Motor neuron (in vitro differentiated cells): ENCODE data around the gene NOC2L. TPM values are rescaled to one million over a fixed set of nuclear protein-coding genes. Genes with fewer than 3 reads are reported as not detected.

Experiments used
- ATAC-seq, 8 experiments: fragments of 200-7000 bp; cut with Tn5 transposase; replicated peaks in 6 of 8; 2 replicates each; pipeline ENCODE4 v1.8.0; 2021; ENCODE audit warnings: mild to moderate bottlenecking in 8 of 8, moderate library complexity in 8 of 8
- H3K27ac ChIP-seq, 2 donors: fragments of 250-450 bp; sonication (Bioruptor Pico); 2 replicates each; pipeline ENCODE4 v1.9.0; 2021; ENCODE audit warnings: antibody characterized with exemption in 2 of 2, mild to moderate bottlenecking in 2 of 2, moderate library complexity in 1 of 2
- H3K4me1 ChIP-seq, 2 donors: fragments of 250-450 bp; sonication (Bioruptor Pico); replicated peaks in 1 of 2; 2 replicates each; pipeline ENCODE4 v1.6.1; 2021; ENCODE audit warnings: antibody characterized with exemption in 2 of 2, mild to moderate bottlenecking in 2 of 2, moderate library complexity in 1 of 2
- H3K4me3 ChIP-seq, 5 donors: fragments of 250-450 bp; sonication (Bioruptor Pico); 2 replicates each; pipeline ENCODE4 v1.9.0; 2021; ENCODE audit warnings: antibody characterized with exemption in 5 of 5, mild to moderate bottlenecking in 5 of 5, moderate library complexity in 4 of 5
- WGBS, 10 experiments: fragments of 450-650 bp; shearing (Covaris generic); methylation state at CpG; one replicate each; pipeline ENCODE4 v1.0.0; 2022; 5-methylcytosine and 5-hydroxymethylcytosine counted together
- in situ Hi-C, 9 experiments: fragments of 400-800 bp; cut with MboI; loops; one replicate each; pipeline ENCODE4 v1.15.0; 2021; ENCODE audit warnings: low sequenced_read_pairs in 9 of 9, low pct_unique_long_range_greater_than_20kb in 2 of 9; ENCODE audit not compliant: unreplicated experiment in 9 of 9
- total RNA-seq, 8 experiments: library from RNA; unstranded; fragments of 300-600 nt; gene quantifications; 2 replicates each; pipeline versions ENCODE4 v1.2.3 to v1.2.4, GENCODE V29; 2022

The NOC2L gene
- total RNA-seq, 8 experiments from 2014 or later = 41.5 to 126 (median 85.5) TPM

DNA sequence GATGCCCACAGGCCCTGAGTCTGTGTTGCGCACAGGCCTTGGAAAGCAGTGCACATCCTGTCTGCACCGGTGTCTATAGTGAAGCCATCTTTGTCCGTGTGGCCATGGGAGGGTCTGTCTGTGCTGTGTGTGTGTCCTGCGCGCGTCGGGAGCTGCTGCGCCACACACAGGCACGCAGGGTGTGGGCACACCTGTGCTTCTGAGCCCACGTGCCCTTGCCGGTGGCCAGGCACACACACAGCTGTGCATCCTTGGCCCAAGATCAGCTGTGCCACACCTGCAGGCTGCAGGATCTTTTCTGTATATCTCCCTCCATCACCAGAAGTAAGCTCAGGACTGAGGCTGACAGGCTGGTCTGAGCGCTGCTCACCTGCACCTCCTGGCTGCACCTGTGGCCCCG, 38.5 kb downstream of the NOC2L start:
- in situ Hi-C loops = no loop called here
- H3K4me1 ChIP-seq = peaks cover 75 to 83% of the 10 kb centered on the region in 2 donors
- peak overlapping the region in 1 of 2 donors; percentile 0 for H3K27ac ChIP-seq
- ATAC-seq = peak in 2 of 8 experiments; percentile 0 to 1
- H3K4me3 ChIP-seq = no peak overlapping the region
- WGBS, 10 experiments = 0 to 17% (median 15%) methylated on average over 1 to 10 of the region's 13 CpGs; no CpG with 5 or more reads in 6 of the 10 experiments

DNA sequence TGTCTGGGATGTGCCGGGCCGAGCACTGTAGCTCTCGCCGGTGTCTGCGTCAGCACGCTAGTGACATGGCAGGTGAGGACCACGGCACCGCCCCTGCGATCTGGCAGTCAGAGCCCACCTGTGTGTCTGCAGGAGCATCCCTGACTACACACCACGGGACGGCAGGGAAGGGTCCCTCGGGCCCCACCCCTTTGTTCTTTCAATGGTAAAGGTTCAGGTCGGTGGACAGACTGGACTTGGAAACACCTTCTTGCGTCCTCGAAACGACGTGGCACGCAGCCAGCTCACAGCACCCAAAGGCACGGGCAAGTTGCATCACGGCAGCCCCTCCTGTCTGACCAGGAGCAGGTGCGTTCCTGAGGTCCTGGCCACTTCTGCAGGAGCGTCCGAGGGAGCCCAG, 39.0 kb downstream of the NOC2L start:
- 38 to 66% (median 53%) methylated on average over 1 to 7 of the region's 23 CpGs; no CpG with 5 or more reads in 4 of the 10 experiments for WGBS, 10 experiments
- no peak for ATAC-seq
- H3K4me3 ChIP-seq = no peak overlapping the region
- no peak overlapping the region for H3K27ac ChIP-seq
- in situ Hi-C loops = no loop called here
- H3K4me1 ChIP-seq = peaks cover 72 to 81% of the 10 kb centered on the region in 2 donors

DNA sequence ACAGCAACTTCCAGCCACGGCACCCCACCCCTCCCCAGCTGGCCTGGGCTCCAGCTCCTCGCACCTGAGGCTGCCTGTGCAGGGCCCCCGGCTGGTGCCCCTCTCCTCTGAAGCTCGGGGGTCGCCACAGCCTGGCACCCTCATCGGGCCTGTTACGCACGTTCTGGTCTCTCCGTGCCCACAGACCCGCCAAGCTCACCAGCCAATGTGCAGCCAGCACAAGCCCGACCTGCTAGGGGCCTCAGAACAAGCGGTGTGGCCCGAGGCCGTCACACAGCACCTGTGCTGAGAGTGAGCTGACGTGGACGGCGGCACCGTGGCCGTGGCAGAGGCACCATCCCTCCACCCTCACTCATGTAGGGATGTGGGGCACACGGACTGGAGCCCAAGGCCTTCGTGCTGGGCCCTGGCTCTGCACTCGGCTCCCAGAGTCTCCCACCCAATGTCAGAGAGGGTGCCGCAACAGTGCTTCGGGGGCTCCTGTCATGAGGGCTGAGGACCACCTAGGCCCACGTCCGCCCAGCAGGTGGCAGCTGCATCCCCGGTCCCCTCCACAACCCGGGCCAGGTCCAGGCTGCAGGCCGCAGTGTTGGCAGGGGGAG, 39.7 kb downstream of the NOC2L start:
- no peak overlapping the region for H3K27ac ChIP-seq
- no peak for ATAC-seq
- WGBS, 10 experiments = 40 to 78% (median 65%) methylated on average over 1 to 14 of the region's 29 CpGs; no CpG with 5 or more reads in 6 of the 10 experiments
- no peak overlapping the region for H3K4me3 ChIP-seq
- peaks cover 71 to 76% of the 10 kb centered on the region in 2 donors for H3K4me1 ChIP-seq
- in situ Hi-C loops = no loop called here

DNA sequence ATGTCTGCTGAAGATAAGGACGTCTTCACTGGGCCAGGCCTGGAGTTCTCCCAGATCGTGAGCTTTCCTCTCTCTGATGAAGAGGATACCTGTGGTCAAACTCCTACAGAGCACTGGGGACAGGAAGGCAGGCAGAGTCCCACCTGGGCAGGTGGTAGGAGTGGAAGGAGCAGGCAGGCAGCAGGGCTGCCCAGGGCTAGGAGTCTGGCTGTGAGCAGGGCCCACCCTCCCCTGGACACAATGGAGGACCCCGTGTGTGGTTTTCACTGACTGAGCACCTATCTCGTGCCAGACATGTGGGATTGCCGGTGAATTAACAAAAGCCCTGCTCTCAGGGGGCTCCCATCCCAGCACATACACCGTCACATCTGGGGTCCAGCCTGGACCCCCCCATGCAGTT, 40.2 kb downstream of the NOC2L start:
- peaks cover 71 to 76% of the 10 kb centered on the region in 2 donors for H3K4me1 ChIP-seq
- no peak overlapping the region for H3K4me3 ChIP-seq
- ATAC-seq = no peak
- WGBS, 10 experiments = 58 to 80% (median 65%) methylated on average over 1 to 5 of the region's 6 CpGs; no CpG with 5 or more reads in 5 of the 10 experiments
- in situ Hi-C loops = no loop called here
- no peak overlapping the region for H3K27ac ChIP-seq

DNA sequence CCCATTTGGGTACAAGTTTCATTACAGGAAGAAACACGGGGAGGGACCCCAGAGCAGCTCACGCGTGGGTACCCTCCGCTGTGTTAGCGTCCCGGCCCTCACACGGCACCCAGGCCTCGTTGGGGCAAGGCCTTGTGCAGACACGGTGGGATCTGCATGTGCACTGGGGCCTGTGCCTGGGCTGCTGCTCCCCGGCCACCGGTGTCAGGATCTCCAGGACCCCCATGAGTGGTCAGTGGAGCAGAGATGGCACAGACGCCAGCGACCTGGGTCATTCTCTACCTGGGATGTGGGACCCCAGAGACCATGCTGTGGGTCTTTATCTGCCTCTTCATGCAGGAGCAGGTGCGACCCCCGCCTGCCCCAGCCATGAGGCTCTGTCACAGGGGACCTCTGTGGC, 40.7 kb downstream of the NOC2L start:
- no peak overlapping the region for H3K27ac ChIP-seq
- 72 to 81% (median 74%) methylated on average over 2 to 10 of the region's 15 CpGs; no CpG with 5 or more reads in 6 of the 10 experiments for whole genome bisulfite sequencing, 10 experiments
- no peak for ATAC-seq
- H3K4me3 ChIP-seq = no peak overlapping the region
- in situ Hi-C loops = no loop called here
- H3K4me1 ChIP-seq = peaks cover 68 to 71% of the 10 kb centered on the region in 2 donors

DNA sequence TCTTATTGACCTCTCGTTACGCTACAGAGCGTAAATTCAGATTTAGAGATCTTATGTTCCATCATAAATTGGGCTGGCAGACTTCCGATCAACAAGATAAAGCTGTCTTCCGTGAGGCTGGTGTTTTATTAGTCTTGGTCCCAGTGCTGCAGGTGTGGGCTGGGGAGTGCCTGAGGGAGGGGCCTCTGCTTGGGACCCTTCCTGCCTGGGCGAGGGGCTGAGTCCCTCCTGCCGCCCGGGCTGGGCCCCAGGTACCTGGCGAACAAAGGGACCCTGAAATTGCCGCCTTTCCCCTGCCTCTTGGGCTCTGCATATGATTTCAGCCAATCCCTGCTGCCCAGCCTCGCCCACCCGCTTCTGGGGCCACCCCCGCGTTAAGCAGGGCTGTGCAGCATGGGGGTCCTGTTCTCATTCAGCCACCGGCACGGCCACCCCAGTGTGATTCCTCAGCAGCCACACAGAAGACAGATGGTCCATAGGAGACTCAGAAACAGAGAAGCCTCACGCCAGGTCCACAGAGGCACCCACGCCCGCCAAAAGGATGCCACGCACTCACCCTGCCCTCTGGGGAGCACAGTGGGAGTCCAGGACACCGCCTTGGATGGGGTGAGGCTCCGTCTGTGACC, 41.5 kb downstream of the NOC2L start:
- peak overlapping the region in 1 of 2 donors; percentile 16 for H3K27ac ChIP-seq
- no peak for ATAC-seq
- H3K4me1 ChIP-seq = peaks cover 63 to 64% of the 10 kb centered on the region in 2 donors
- no peak overlapping the region for H3K4me3 ChIP-seq
- in situ Hi-C loops = no loop called here
- 54 to 82% (median 72%) methylated on average over 3 to 15 of the region's 22 CpGs; no CpG with 5 or more reads in 5 of the 10 experiments for WGBS, 10 experiments

DNA sequence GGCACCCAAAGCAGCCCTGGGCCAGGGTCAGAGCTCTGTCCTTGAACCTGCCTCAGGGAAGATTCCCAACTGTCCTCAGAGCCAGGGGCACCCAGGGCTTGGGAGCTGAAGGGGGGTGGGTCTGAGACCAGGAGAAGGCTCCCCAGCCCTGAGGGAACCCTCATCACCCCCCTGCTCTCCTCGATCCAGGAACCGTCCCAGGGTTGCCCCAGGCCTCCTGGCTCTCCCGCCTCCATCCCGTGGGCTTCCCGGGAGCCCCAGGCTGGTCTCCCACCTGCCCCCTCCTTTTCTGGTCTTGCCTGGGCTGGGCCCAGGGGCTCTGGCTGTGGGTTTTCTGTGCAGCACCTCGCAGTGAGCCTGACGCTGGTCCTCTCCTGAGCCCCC, 42.0 kb downstream of the NOC2L start:
- in situ Hi-C loops = no loop called here
- peak in 6 of 8 experiments; percentile 1 to 12 (median 6) for ATAC-seq
- WGBS, 10 experiments = 0 to 80% methylated on average over 1 of the region's 7 CpGs; no CpG with 5 or more reads in 8 of the 10 experiments
- no peak overlapping the region for H3K4me3 ChIP-seq
- peak overlapping the region in 1 of 2 donors; percentile 16 for H3K27ac ChIP-seq
- H3K4me1 ChIP-seq = peaks cover 62 to 63% of the 10 kb centered on the region in 2 donors

DNA sequence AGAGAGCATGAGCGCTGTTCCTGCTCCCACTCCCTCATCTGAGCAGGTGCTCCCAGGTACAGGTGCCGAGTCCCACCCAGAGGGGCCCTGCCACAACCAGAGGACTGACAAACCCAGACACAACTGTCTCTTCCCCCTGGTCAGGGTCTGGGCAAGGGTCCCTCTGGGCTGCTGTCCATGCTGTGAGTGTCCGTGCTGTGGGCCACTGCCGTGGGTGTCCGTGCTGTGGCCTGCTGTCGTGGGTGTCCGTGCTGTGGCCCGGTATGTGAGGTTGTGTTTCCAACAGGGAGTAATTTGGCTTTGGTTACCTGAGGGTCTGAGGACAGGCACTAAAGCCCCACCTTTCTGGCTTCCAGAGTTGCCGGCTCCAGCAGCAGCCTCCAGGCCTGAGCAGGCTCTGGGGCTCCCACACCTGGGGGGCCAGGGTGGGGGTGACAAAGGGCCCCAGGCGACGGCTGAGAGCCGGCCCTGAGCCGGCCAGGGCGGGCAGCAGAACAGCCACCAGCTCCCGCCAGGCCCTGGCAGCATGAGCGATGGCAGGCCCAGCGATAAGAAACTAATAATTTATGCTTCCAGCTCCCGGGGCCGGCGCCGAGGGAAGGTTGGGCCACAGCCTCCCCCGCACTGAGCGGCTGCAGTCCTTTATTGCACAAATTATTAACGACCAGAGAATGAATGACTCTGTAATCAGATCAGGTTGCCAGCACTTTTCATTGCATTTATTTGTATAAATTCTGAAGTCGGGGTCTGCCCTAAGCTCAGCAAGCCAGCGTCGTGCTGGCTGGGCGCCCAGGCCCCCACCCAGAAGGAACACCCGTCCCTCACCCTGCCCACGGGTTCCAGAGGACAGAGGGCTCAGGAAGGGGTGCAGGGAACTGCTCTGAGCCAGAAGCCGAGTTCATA, 42.6 kb downstream of the NOC2L start:
- Histone ChIP-seq H3K27ac (peak overlapping the region in 1 of 2 donors; percentile 58), H3K4me3 (no peak overlapping the region), H3K4me1 (peaks cover 62 to 63% of the 10 kb centered on the region in 2 donors)
- WGBS, 10 experiments = 0 to 47% (median 20%) methylated on average over 1 to 24 of the region's 31 CpGs; no CpG with 5 or more reads in 4 of the 10 experiments
- in situ Hi-C loops = no loop called here
- peak; percentile 8 to 74 (median 54) for ATAC-seq

DNA sequence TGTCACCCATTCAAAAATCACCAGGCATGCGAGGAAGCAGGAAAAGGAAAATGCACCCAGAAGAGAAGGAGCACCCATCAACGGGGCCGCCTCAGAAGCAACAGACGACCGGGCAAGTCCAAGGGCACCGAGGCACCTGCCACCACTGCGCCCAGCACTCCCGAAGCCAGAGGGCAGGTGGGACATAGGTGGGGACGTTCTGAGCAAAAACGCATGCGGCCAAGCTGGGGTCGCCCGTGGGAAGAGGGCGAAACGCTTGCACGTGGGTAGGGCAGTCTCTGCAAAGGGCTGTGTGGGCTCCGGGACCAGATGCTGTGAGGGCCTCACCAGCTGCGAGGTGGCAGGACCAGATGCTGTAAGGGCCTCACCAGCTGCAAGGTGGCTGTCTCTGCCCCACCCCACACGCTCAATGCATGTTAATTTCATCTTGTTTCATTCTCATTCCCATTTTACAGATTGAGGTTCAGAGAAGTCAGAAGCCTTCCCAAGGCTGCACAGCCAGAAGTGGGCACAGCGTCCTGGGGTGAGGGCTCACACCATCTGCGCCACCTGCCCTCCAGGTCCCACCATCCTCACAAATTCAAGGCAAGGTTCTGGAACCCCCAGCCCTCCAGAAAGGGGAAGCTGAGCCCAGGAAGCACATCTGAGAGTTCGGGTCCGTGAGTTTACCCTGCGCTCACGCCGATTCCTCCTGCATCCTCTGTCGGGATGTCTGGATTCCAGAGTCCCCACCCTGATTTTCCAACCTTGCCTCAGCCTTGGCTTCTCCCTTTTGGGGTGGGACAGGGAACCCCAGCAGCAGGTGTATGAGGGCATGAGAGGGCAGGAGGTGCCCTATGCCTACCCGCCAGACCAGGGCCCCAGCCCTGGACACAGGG, 43.5 kb downstream of the NOC2L start:
- in situ Hi-C loops = no loop called here
- Histone ChIP-seq H3K4me3 (no peak overlapping the region), H3K27ac (peak overlapping the region in 1 of 2 donors; percentile 58), H3K4me1 (peaks cover 62 to 63% of the 10 kb centered on the region in 2 donors)
- no peak for ATAC-seq
- WGBS, 10 experiments = 40 to 93% (median 73%) methylated on average over 1 to 25 of the region's 28 CpGs; no CpG with 5 or more reads in 2 of the 10 experiments

DNA sequence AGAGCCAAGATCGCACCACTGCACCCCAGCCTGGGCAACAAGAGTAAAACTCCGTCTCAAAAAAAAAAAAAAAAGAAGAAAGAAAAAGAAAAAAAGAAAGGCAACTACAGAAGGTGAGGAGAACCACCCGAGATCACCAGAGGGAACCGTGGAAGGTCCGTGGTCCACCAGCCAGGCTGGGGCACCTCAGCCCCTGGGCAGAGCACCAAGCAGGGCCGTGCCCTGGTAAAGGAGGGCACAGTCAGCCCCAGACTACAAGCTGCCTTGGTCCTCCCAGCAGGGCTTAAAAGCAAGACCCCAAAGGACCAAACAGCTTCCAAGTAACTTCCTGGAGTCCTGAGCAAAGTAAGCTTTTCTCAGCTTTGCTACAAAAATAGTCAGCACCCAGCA, 44.2 kb downstream of the NOC2L start:
- H3K4me3 ChIP-seq = no peak overlapping the region
- 41 to 96% (median 62%) methylated on average over 2 to 6 of the region's 6 CpGs; no CpG with 5 or more reads in 1 of the 10 experiments for WGBS, 10 experiments
- H3K27ac ChIP-seq = no peak overlapping the region
- H3K4me1 ChIP-seq = peaks cover 62% of the 10 kb centered on the region in 2 donors
- no peak for ATAC-seq
- in situ Hi-C loops = no loop called here

DNA sequence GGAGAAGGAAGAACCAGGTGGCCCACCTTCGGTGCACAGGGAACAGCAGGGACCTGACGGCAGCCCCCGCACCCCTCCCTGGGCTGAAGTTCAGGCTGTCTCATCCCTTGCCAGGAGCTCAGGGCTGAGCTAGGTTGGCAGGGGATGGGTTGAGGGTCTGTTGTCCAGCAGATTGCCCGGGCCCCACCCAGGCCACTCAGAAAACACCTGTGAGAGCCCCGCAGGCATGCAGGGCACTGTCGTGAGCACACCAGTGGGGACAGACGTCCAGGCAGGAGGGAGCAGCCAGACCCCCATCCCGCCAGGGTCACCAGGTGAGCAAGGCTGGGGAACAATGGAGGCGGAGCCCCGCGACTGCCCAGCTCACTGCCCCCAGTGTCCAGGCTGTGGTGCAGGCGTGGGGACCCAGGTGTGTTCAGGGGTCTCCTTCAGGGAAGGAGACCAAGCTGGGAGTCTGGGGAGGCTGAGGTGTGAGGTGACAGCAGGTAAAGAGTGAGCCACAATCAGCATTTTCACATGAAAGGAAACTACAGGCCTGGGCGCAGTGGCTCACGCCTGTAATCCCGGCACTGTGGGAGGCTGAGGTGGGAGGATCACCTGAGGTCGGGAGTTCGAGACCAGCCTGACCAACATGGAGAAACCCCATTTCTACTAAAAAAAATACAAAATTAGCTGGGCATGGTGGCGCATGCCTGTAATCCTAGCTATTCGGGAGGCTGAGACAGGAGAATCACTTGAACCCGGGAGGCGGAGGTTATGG, 44.7 kb downstream of the NOC2L start:
- no peak for ATAC-seq
- 29 to 90% (median 78%) methylated on average over 3 to 7 of the region's 21 CpGs for WGBS, 10 experiments

More for the DNA sequence above, 44.7 kb downstream of the NOC2L start:
- in situ Hi-C loops = no loop called here
- Histone ChIP-seq H3K4me3 (no peak overlapping the region), H3K4me1 (peaks cover 57 to 58% of the 10 kb centered on the region in 2 donors), H3K27ac (no peak overlapping the region)
